LoVo (cell line): ENCODE measurements around the gene PNPLA7.
"Not testable (repeated sequence)": the region's sequence is repeated elsewhere in the genome, so short reads cannot be mapped to it uniquely, and the experiment has no call there.

ENCODE experiments used
- DNase-seq: peaks from one replicate; pipeline ENCODE4 v3.0.0-alpha.2; 2016; ENCODE audit warnings: low spot score

The PNPLA7 gene

GRCh38 chr9:137478962-137479861 is 71.0 kb downstream of the PNPLA7 start:
- DNase-seq: no peak

- no peak for DNase-seq
Observed at GRCh38 chr9:137478613-137478961, 71.6 kb downstream of the PNPLA7 start.

GRCh38 chr9:137477778-137478612 is 72.2 kb downstream of the PNPLA7 start:
- DNase-seq: no peak

- DNase-seq: no peak
Observed at GRCh38 chr9:137476856-137477255, 73.3 kb downstream of the PNPLA7 start.

DNA sequence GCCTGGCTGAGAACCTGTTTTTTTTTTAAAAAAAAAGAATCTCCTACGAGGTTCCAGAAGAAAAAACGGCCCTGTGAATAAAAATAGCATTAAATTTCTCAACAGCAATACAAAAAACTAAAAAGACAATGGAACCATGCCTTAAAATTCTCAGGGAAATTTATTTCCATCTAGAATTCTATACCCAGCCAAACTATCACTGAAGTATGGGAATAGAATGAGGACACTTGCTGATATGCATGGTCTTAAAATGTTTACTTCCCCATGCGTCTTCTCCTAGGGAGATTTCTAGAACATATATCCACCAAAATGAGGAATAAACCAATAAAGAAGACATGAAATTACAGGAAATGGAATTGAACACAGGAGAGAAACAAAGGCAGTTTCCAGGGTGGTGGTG is 74.5 kb downstream of the PNPLA7 start:
- DNase-seq: no peak

DNA sequence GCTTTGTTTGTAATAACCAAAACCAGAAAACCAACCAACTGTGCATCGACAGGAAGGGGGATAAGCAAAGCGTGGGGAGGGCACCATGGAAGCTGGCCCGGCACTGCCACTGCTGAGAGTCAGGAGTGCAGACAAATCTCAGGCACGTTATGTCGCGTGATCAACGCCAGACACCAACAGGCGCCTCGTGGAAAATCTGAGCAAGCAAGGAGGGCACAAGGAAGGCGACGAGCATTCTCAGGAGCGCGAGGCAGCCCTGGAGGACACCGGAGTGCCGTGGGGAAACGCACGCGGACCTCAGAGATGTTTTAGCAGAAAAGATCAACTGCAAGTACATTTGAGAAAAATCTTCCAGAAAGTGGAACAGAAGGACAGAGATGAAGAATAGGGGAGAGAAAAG is 75.9 kb downstream of the PNPLA7 start:
- no peak for DNase-seq

DNA sequence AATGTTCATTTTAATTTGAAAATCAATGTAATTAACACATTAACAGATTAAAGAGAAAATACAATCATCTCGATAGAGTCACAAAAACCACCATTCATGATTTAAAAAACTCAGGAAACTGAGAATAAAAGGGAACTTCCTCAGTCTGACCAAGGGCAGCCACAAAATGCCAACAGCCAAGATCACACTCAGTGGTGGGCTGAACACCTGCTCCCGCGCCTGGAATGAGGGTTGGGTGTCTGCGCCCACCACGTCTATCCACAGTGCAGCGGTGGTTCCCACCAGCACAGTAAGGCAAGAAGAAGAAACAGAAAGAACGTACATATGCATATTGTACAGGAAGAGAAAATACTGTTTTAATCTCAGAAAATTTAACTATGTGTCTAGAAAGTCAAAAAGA is 79.4 kb downstream of the PNPLA7 start:
- DNase-seq: no peak

DNA sequence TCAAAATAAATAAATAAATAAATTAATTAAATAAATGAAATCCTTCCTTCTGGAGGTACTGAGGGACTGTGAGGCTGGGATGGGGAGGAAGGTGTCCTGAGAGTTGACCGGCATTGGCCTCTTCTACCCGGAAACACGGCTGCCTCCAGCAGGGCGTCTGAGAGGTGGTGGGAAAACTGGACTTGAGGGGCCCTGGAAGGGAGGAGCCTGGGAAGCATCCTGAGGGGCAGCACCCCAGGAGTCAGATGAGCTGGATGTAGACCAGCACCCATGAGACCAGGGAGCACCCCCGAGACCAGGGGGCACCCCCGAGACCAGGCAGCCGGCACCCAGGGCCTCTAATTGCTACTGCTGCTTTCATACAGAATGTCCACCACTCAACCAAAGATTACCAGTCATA is 82.3 kb downstream of the PNPLA7 start:
- DNase-seq: no peak

- DNase-seq: no peak
Observed at GRCh38 chr9:137467161-137467581, 83.0 kb downstream of the PNPLA7 start.

DNA sequence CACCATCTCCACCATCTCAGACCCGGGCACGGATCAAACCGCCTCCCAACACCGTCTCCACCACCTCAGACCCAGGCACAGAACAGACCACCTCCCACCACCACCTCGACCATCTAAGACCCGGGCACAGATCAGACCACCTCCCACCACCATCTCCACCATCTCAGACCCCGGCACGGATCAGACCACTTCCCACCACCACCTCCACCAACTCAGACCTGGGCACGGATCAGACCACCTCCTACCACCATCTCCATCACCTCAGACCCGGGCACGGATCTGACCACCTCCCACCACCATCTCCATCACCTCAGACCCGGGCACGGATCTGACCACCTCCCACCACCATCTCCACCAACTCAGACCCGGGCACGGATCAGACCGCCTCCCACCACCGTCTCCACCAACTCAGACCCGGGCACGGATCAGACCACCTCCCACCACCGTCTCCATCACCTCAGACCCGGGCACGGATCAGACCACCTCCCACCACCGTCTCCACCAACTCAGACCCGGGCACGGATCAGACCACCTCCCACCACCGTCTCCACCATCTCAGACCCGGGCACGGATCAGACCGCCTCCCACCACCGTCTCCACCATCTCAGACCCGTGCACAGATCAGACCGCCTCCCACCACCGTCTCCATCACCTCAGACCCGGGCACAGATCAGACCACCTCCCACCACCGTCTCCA is 83.7 kb downstream of the PNPLA7 start:
- DNase-seq: not testable (repeated sequence)

- no peak for DNase-seq
Observed at GRCh38 chr9:137465720-137466388, 84.3 kb downstream of the PNPLA7 start.

- no peak for DNase-seq
Observed at GRCh38 chr9:137465000-137465719, 85.0 kb downstream of the PNPLA7 start.

DNA sequence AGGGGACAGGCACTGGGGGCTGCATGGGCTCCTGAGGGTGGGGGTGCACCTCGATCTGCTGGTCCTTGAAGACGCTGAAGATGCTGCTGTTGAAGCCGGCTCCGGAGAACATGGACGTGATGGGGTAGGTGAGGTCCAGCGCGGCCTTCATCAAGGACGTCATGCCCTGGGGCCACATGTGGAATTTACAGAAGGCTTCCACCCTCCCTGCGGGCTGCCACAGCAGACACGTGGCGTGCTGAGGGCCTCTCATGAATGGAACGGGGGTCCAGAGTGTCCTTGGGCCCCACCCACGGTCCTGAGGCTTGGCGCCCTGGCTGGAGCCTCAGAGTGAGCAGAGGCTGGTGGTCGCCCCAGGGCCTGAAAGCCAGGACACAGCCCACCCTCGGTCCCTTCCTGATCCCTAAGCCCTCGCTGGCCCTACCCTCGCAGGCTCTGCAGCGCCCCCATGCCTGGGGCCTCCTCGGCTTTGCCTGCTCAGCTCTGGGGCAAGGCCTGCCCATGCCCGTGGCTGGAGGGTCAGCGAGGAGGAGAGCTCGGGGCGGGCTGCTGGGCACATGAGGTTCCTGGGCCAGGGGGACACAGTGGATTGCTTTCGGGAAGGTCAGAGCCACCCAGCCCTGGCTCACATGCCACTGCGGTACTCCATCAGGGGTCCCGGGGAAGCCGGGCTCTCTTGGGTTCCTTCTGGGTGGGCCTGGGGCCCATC is 85.8 kb downstream of the PNPLA7 start:
- no peak for DNase-seq

- no peak for DNase-seq
Observed at GRCh38 chr9:137463931-137464290, 86.3 kb downstream of the PNPLA7 start.

GRCh38 chr9:137462986-137463930 is 86.9 kb downstream of the PNPLA7 start:
- DNase-seq: no peak

DNA sequence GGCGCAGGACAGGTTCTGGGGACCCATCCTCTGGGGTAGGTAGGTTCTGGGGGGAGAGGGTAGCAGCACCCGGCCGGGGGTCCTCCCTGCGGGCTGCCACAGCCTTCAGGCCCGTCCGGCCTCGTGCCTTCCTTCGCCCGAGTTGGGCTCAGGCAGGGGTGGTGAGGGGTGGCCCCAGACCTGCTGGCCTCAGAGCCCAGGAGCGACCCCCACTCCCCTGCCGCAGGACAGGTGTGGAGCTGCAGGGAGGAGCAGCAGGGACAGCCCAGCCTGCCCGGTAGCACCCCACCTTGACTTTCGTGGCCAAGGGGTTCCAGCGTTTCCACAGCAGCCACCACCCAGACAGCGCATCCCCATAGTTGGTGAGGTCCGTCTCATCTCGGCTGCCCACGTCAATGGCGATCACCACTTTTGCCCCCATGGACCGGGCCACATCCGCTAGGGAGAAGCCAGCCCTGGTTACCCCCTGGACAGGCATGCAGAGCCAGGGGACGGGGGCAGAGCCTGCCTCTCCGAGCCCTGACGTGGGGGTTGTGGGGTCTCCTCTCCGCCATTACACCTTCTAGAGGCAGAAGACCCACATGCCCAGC is 87.7 kb downstream of the PNPLA7 start:
- no peak for DNase-seq

DNA sequence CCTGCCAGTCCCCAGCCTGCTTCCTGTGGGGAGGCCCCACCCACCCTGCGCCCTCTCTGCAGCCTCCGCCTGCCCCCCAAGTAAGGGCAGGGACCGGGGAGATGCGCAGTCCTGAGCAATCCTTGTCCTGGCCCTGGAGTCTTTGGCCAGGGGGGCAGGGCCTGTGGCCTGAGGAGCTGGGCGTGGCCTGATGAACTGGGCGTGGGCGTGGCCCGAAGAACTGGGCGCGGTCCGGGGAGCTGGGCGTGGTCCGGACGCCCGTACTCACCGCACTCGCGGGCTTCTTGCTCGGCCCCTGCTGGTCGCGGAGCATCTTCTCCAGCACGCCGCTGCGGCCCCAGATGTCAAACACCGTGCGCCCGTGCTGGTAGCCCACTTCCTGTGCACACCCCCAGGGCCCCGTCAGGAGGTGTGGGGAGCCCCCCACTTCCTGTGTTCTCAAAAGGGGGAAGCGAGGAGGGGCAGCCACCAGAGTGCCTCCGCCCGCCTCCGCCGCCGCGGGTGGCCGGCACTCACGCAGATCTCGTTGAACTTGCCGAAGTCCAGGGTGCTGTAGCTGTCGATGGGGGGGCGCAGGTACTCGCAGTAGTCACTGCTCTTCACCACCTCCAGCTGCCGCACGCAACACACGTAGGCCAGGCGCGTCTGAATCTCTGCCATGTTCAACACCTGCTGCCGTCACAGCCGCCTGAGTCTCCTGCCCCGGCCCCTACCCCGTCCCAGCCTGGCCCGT is 88.4 kb downstream of the PNPLA7 start:
- no peak for DNase-seq

- DNase-seq: no peak
Observed at GRCh38 chr9:137461316-137461662, 88.9 kb downstream of the PNPLA7 start.
